ENCODE data around the gene RTEL1. TPM values are rescaled to one million over a fixed set of nuclear protein-coding genes. Genes with fewer than 3 reads are reported as not detected.

The RTEL1 gene, protein sequence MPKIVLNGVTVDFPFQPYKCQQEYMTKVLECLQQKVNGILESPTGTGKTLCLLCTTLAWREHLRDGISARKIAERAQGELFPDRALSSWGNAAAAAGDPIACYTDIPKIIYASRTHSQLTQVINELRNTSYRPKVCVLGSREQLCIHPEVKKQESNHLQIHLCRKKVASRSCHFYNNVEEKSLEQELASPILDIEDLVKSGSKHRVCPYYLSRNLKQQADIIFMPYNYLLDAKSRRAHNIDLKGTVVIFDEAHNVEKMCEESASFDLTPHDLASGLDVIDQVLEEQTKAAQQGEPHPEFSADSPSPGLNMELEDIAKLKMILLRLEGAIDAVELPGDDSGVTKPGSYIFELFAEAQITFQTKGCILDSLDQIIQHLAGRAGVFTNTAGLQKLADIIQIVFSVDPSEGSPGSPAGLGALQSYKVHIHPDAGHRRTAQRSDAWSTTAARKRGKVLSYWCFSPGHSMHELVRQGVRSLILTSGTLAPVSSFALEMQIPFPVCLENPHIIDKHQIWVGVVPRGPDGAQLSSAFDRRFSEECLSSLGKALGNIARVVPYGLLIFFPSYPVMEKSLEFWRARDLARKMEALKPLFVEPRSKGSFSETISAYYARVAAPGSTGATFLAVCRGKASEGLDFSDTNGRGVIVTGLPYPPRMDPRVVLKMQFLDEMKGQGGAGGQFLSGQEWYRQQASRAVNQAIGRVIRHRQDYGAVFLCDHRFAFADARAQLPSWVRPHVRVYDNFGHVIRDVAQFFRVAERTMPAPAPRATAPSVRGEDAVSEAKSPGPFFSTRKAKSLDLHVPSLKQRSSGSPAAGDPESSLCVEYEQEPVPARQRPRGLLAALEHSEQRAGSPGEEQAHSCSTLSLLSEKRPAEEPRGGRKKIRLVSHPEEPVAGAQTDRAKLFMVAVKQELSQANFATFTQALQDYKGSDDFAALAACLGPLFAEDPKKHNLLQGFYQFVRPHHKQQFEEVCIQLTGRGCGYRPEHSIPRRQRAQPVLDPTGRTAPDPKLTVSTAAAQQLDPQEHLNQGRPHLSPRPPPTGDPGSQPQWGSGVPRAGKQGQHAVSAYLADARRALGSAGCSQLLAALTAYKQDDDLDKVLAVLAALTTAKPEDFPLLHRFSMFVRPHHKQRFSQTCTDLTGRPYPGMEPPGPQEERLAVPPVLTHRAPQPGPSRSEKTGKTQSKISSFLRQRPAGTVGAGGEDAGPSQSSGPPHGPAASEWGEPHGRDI (N-terminal part only)
- 8.3 and 14.5 TPM in 2 replicates for total RNA-seq

DNA sequence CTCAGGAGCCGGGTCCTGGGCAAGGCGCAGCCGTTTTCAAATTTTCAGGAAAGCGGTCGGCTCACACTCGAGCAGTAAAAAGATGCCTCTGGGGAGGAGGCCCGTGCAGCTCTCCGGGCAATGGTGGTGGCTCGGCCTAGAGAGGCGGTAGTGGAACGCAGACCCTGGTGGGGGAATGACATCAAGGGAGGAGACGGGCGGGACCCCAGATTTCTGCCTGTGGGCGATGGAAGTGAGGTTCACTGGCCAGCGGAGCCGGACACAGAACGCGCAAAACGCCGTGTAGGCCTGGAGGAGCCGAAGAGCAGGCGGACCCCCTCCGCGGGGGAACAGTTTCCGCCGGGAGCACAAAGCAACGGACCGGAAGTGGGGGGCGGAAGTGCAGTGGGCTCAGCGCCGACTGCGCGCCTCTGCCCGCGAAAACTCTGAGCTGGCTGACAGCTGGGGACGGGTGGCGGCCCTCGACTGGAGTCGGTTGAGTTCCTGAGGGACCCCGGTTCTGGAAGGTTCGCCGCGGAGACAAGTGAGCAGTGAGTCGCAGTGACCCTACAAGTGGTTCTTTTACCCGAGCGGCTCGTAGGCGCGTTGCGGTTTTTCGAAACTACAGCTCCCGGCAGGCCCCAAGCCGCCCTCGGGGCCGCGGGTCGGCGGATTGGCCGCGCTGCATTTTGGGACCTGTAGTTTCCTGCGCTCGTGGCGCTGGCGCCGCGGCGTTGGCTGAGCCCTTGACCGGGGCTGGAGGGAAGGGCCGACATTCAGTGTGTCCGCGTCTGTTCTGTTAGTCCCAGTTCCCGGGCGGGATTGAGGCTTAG lies at the start of gene RTEL1:
Gene RTEL1, plus strand, starts transcription at position 376 of the 812 bp plus-strand sequence. CDS start 1,091 bp downstream, outside the sequence.

DNA sequence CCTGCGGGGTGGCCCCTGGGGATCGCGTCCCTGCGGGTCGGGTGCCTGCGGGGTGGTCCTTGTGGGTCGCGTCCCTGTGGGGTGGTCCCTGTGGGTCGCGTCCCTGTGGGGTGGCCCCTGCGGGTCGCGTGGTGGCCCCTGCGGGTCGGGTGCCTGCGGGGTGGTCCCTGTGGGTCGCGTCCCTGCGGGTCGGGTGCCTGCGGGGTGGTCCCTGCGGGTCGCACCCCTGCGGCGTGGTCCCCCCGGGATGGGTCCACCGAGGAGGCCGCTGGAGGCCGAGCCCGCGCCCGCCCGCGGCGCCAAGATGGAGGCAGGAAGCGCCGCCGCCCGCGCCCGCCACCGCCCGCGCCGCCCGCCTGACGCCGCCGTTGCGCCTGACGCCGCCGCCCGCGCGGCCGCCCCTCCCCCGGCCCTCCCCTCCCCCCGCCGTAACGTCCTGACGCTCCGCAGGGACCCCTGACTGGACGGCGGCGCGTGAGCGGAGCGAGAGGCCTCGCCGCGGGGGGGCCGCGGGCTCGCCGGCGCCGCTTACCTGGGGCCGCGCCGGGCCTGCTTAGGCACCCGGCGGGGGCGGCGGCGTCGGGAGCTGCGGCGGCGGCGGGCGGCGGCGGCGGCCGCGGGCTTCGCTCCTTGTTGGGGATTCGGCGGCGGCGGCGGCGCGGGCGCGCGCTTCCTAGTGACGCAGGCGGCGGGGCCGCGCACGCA lies 31.5 kb upstream of the RTEL1 start, which contains the start of gene GMEB2:
Gene GMEB2, minus strand, starts transcription at position 678 of the 705 bp plus-strand sequence. CDS start 7,704 bp downstream, outside the sequence.

DNA sequence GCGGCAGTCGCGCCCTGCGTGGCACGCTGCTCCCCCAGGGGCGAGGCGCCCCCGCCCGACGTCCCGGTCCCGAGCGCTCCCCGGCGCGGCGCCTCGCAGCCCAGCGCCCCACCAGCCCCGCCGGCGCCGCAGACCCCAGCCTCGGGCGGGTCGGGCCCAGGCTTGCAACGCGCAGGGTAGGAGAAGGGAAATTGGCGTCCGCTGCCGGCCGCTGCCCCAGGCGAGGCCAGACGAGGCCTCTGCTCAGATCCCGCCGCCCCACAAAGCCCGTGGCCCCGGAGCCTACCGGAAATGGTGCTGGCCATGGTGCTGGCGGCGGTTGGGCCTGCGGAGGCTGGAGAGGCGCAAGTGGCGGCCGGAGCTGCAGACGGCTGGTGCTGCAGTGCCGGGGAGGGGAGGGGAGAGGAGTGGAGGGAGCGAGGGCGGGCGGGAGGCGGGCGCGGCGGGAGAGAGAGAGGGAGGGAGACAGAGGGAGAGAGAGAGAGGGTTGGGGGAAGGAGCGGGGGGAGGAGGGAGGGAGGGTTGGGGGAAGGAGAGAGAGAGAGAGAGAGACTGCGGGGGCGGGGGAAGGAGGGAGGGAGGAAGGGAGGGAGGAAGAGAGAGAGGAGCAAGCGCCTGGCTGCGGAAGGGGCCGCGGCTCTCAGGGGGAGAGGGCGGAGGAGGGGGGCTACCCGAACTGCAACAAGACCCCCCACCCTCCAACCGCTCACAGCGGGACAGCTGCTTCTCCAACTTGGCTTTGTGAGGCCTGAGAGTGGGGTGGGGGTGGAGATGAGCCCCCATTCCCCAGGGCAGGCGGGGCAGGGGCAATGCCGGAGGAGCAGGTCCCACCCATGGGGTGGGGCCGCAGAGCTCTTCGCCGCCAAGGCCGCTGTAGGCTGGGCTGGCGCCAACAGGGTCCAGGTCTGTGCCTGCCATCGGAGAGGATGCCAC lies 4.8 kb upstream of the RTEL1 start, which contains the start of gene STMN3:
Gene STMN3, minus strand, starts transcription at position 384 of the 933 bp plus-strand sequence. Its CDS starts 79 bp downstream, at position 305.

DNA sequence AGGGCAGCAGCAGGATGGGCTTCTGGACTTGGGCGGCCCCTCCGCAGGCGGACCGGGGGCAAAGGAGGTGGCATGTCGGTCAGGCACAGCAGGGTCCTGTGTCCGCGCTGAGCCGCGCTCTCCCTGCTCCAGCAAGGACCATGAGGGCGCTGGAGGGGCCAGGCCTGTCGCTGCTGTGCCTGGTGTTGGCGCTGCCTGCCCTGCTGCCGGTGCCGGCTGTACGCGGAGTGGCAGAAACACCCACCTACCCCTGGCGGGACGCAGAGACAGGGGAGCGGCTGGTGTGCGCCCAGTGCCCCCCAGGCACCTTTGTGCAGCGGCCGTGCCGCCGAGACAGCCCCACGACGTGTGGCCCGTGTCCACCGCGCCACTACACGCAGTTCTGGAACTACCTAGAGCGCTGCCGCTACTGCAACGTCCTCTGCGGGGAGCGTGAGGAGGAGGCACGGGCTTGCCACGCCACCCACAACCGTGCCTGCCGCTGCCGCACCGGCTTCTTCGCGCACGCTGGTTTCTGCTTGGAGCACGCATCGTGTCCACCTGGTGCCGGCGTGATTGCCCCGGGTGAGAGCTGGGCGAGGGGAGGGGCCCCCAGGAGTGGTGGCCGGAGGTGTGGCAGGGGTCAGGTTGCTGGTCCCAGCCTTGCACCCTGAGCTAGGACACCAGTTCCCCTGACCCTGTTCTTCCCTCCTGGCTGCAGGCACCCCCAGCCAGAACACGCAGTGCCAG lies 38.7 kb downstream of the RTEL1 start, which contains the start of gene TNFRSF6B:
Gene TNFRSF6B, plus strand, starts transcription at position 25 of the 729 bp plus-strand sequence. Its CDS starts 116 bp downstream, at position 141.

DNA sequence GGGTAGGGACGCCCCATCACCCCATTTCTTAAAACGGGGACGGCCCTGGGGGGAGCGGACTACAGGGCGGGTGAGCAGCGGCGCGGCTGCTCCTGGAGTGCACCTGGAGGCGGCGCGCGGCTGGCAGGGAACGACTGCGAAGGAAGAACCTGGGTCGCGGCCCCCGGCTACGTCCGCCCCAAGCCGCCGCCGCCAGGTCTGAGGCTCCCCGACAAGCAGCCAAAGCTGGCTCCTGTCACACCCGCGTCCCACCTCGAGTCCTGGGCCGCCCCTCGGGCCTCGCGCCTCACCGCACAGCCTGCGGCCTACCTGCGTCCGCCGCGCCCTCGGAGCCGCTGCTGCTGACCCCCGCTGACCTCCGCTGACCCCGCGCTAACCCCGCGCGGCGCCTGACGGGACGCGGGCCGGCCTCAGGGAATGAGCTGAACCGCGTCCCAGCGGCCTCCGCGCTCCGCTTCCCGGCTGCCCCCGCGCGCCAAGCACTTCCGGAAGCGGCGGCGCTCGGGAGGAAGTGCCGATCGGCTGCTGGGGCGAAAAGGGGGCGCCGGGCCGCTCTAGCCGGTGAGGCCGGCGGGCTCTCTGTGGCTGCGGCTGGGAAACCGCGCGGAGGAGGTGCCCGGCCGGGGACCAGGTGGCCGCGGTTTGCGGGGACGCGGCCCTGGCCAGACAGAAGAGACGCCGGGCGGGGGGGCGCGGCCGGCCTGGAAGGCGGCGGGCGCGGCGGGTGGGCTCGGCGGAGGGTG lies 49.6 kb downstream of the RTEL1 start, which contains the start of the genes ARFRP1 and ZGPAT:
Gene ARFRP1, minus strand, starts transcription at position 419 of the 743 bp plus-strand sequence. CDS start 885 bp downstream, outside the sequence.
Gene ZGPAT, plus strand, starts transcription at position 482 of the 743 bp plus-strand sequence. CDS start 542 bp downstream, outside the sequence.

DNA sequence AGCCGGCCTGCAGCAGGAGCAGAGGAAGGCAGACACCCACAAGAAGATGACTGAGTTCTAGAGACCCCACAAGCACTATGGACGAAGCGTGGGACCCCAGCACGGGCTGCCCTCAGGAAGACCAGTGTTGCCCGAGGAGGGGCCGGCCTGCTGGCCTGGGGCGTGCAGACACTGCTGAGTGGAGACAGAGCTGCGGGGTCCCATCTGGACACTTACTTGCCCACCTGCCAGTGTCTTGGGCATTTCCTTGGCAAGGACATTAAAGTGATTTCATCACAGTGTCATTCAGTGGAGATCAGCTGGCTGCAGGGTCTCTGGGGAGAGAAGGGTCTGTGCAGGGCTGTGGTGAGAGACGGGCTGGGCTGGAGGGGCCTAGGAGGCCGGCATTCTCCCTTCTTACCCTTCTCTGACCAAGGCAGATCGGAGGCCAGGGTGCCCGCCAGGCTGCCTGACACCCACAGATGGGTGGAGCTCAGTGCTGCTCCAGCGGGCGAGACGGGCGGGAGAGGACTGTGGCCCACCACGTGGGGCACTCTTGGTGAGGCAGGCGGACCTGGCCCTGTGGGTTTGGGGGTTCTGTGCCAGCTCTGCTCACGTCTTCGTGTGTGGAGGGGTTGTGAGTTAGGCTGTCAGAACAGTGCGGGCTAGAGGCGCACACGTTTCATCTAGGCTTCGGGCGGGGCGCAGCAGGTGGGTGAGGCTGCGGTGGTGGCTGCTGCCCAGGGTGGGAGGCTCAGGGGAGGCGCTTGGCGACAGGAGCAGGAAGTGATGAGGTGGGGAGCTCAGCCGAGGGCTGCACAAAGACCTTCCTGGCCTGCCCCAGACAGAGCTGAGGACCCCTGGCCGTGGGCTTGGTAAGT lies 78.0 kb downstream of the RTEL1 start, which contains the start of gene LIME1:
Gene LIME1, plus strand, starts transcription at position 806 of the 860 bp plus-strand sequence. CDS start 886 bp downstream, outside the sequence.

DNA sequence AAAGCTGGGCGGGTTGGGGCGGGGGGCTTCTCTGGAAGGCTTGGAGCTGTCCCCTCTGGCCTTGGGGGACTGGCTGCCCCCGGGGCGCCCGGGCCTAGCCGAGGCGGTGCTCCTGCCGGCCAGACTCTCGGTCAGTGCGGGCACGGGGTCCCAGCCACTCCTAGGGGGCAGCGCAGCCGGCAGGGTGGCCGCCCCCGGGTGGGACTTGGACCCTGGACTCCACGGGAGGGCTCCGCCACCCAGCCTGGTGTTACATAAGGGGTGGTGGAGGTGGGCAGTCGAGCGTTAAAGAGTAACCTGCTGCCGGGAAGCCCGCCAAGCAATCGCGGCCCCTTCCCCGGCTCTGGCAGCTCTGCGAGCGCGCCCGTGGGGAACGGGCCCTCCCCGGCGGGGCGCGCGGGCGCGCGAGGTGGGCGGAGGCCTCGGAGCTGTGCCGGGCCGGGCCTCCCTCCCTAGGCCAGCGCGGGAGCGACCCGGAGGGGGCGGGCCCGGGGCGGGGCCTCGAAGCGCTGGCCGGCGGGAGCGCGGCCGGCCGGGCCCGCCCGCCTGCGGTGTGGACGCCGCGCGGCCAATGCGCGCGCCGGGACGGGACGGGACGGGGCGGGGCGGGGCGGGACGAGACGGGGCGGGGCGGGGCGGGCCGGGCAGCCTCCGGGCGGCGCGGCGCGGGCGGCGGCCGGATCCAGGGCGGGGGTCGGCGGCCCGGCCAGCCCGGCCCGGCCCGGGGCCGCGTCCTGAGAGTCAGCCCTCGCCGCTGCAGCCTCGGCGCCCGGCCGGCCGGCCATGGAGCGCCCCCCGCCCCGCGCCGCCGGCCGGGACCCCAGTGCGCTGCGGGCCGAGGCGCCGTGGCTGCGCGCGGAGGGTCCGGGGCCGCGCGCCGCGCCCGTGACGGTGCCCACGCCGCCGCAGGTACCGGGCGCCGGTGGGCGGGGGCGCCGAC lies 81.3 kb downstream of the RTEL1 start, which contains the start of gene SLC2A4RG:
Gene SLC2A4RG, plus strand, starts transcription at position 647 of the 940 bp plus-strand sequence. Its CDS starts 137 bp downstream, at position 784.

Other genes with a start within 250 kb of the RTEL1 start
- gene KCNQ2, start 185.7 kb upstream of the RTEL1 start, total RNA-seq: not detected in 2 replicates
- gene EEF1A2, start 159.2 kb upstream of the RTEL1 start, total RNA-seq: 0.49 and 27.1 TPM in 2 replicates
- 10.7 and 13.3 TPM in 2 replicates for gene PPDPF, start 137.5 kb upstream of the RTEL1 start, total RNA-seq
- 0.13 TPM in 1 of 2 replicates, not detected in the other for gene PTK6, start 120.9 kb upstream of the RTEL1 start, total RNA-seq
- not detected in 2 replicates for gene SRMS, start 110.6 kb upstream of the RTEL1 start, total RNA-seq
- 1.0 and 1.1 TPM in 2 replicates for gene FNDC11, start 104.2 kb upstream of the RTEL1 start, total RNA-seq
- gene HELZ2, start 84.1 kb upstream of the RTEL1 start, total RNA-seq: 52.6 and 101 TPM in 2 replicates
- gene GMEB2, start 31.2 kb upstream of the RTEL1 start, total RNA-seq: 7.4 and 12.5 TPM in 2 replicates
- gene STMN3, start 4.9 kb upstream of the RTEL1 start, total RNA-seq: 0.69 and 1.5 TPM in 2 replicates
- 19.1 and 28.5 TPM in 2 replicates for gene TNFRSF6B, start 38.3 kb downstream of the RTEL1 start, total RNA-seq
- gene ARFRP1, start 49.7 kb downstream of the RTEL1 start, total RNA-seq: 33.4 and 68.0 TPM in 2 replicates
- gene ZGPAT, start 49.7 kb downstream of the RTEL1 start, total RNA-seq: 16.4 and 23.8 TPM in 2 replicates
- gene LIME1, start 78.4 kb downstream of the RTEL1 start, total RNA-seq: 1.9 and 3.2 TPM in 2 replicates
- gene SLC2A4RG, start 81.5 kb downstream of the RTEL1 start, total RNA-seq: 8.0 and 8.6 TPM in 2 replicates
- gene ZBTB46, start 173.0 kb downstream of the RTEL1 start, total RNA-seq: 28.7 and 46.9 TPM in 2 replicates
- not detected in 2 replicates for gene ABHD16B, start 203.2 kb downstream of the RTEL1 start, total RNA-seq
- gene TPD52L2, start 207.0 kb downstream of the RTEL1 start, total RNA-seq: 100 and 164 TPM in 2 replicates
- 56.2 and 97.5 TPM in 2 replicates for gene DNAJC5, start 236.8 kb downstream of the RTEL1 start, total RNA-seq